Trophoblast cell (in vitro differentiated cells and primary cell): Measurements from ENCODE around the gene WDR88.

ENCODE experiments used
- DNase-seq, 2 donors: peaks; one replicate each; pipeline ENCODE4 v3.0.0-alpha.2; 2016
- H2AFZ ChIP-seq: 2 replicates; pipeline ENCODE4 v1.6.1; 2013; ENCODE audit warnings: low read length, moderate library complexity, mild to moderate bottlenecking; ENCODE audit not compliant: insufficient read depth, poor library complexity
- H2AK5ac ChIP-seq: 2 replicates; pipeline ENCODE4 v1.6.1; 2013; ENCODE audit warnings: mild to moderate bottlenecking, low read length
- H2BK120ac ChIP-seq: 2 replicates; pipeline ENCODE4 v1.6.1; 2013; ENCODE audit warnings: low read length, mild to moderate bottlenecking, moderate library complexity; ENCODE audit not compliant: insufficient read depth, poor library complexity
- H2BK12ac ChIP-seq: 2 replicates; pipeline ENCODE4 v1.6.1; 2013; ENCODE audit warnings: mild to moderate bottlenecking, low read length, moderate library complexity
- H2BK5ac ChIP-seq: 2 replicates; pipeline ENCODE4 v1.6.1; 2013; ENCODE audit warnings: low read length, low read depth, moderate library complexity, mild to moderate bottlenecking; ENCODE audit not compliant: poor library complexity
- H3K14ac ChIP-seq: 2 replicates; pipeline ENCODE4 v1.6.1; 2013; ENCODE audit warnings: mild to moderate bottlenecking, low read length
- H3K18ac ChIP-seq: 2 replicates; pipeline ENCODE4 v1.6.1; 2013; ENCODE audit warnings: mild to moderate bottlenecking, low read length
- H3K23ac ChIP-seq: 2 replicates; pipeline ENCODE4 v1.6.1; 2013; ENCODE audit warnings: low read length
- H3K27ac ChIP-seq: 2 replicates; pipeline ENCODE4 v1.5.1; 2013; ENCODE audit warnings: low read depth, mild to moderate bottlenecking, inconsistent platforms, low read length, moderate library complexity
- H3K27me3 ChIP-seq: 2 replicates; pipeline ENCODE4 v1.6.1; 2013; ENCODE audit warnings: inconsistent platforms, mild to moderate bottlenecking, low read length, moderate library complexity; ENCODE audit not compliant: insufficient read depth
- H3K36me3 ChIP-seq, 2 experiments: 1 replicate in 1 of 2; 2 replicates in 1 of 2; pipeline ENCODE4 v1.6.1; 2013; ENCODE audit warnings: low read length in 2 of 2, mild to moderate bottlenecking in 2 of 2, moderate library complexity in 1 of 2; ENCODE audit not compliant: insufficient read depth in 2 of 2, control insufficient read depth in 1 of 2
- H3K4ac ChIP-seq: 2 replicates; pipeline ENCODE4 v1.6.1; 2013; ENCODE audit warnings: low read depth, mild to moderate bottlenecking, low read length, moderate library complexity
- H3K4me1 ChIP-seq, 2 experiments: 1 replicate in 1 of 2; 2 replicates in 1 of 2; pipeline ENCODE4 v1.6.1; 2013; ENCODE audit warnings: low read length in 2 of 2, mild to moderate bottlenecking in 2 of 2, moderate library complexity in 1 of 2; ENCODE audit not compliant: insufficient read depth in 2 of 2, control insufficient read depth in 1 of 2
- H3K4me2 ChIP-seq: 2 replicates; pipeline ENCODE4 v1.6.1; 2013; ENCODE audit warnings: inconsistent platforms, mild to moderate bottlenecking, low read length, moderate library complexity
- H3K4me3 ChIP-seq: 2 replicates; pipeline ENCODE4 v1.5.1; 2013; ENCODE audit warnings: mild to moderate bottlenecking, low read depth, low read length, inconsistent platforms
- H3K79me1 ChIP-seq: one replicate; pipeline ENCODE4 v1.6.1; 2013; ENCODE audit warnings: low read length
- H3K79me2 ChIP-seq: 2 replicates; pipeline ENCODE4 v1.6.1; 2013; ENCODE audit warnings: low read length, mild to moderate bottlenecking; ENCODE audit not compliant: control insufficient read depth, insufficient read depth, poor library complexity
- H3K9ac ChIP-seq: 2 replicates; pipeline ENCODE4 v1.6.1; 2013; ENCODE audit warnings: mild to moderate bottlenecking, low read length
- H3K9me3 ChIP-seq: 2 replicates; pipeline ENCODE4 v1.6.1; 2013; ENCODE audit warnings: low read depth, mild to moderate bottlenecking, control low read depth, inconsistent platforms, low read length; ENCODE audit not compliant: insufficient read depth
- H4K12ac ChIP-seq: 2 replicates; pipeline ENCODE4 v1.6.1; 2013; ENCODE audit warnings: low read depth, mild to moderate bottlenecking, low read length, moderate library complexity
- H4K8ac ChIP-seq: 2 replicates; pipeline ENCODE4 v1.6.1; 2013; ENCODE audit warnings: low read depth, mild to moderate bottlenecking, low read length, moderate library complexity
- H4K91ac ChIP-seq: one replicate; pipeline ENCODE4 v1.6.1; 2013; ENCODE audit warnings: low read depth, mild to moderate bottlenecking, low read length, moderate library complexity
- WGBS: extraction: QIAGEN DNeasy Blood & Tissue Kit; methylation state at CpG from one replicate; pipeline ENCODE4 v1.1.7; 2013; ENCODE audit warnings: missing lambda C conversion rate; ENCODE audit not compliant: insufficient read length, insufficient coverage; ENCODE audit errors: extremely low coverage; 5-methylcytosine and 5-hydroxymethylcytosine counted together

Gene WDR88

GRCh38 chr19:33199441-33200265, 67.7 kb downstream of the WDR88 start:
- WGBS, result no CpG with 5 or more reads among the region's 8 CpGs
- DNase-seq, result no peak

GRCh38 chr19:33201473-33201872, 69.6 kb downstream of the WDR88 start:
- H3K4me2 ChIP-seq, result no peak overlapping the region
- no peak overlapping the region for H3K4ac ChIP-seq
- H4K91ac ChIP-seq, result no peak overlapping the region
- no peak overlapping the region for H2BK12ac ChIP-seq
- no peak overlapping the region for H3K9ac ChIP-seq
- no peak overlapping the region for H3K4me3 ChIP-seq
- H2AK5ac ChIP-seq, result no peak overlapping the region
- H3K79me1 ChIP-seq, result no peaks in the 10 kb centered on the region
- peaks cover 4 to 6% of the 10 kb centered on the region in 2 experiments for H3K36me3 ChIP-seq
- H3K9me3 ChIP-seq, result peaks cover 3% of the 10 kb centered on the region
- H4K8ac ChIP-seq, result no peak overlapping the region
- no peak overlapping the region for H3K27ac ChIP-seq
- no peak overlapping the region for H4K12ac ChIP-seq
- DNase-seq, result no peak
- no CpG with 5 or more reads among the region's 6 CpGs for WGBS
- no peaks in the 10 kb centered on the region for H3K4me1 ChIP-seq
- H2AFZ ChIP-seq, result no peak overlapping the region
- no peak overlapping the region for H3K23ac ChIP-seq
- H3K79me2 ChIP-seq, result no peaks in the 10 kb centered on the region
- H2BK120ac ChIP-seq, result no peak overlapping the region
- H3K27me3 ChIP-seq, result no peaks in the 10 kb centered on the region
- H2BK5ac ChIP-seq, result no peak overlapping the region
- no peak overlapping the region for H3K14ac ChIP-seq
- H3K18ac ChIP-seq, result no peak overlapping the region

More at GRCh38 chr19:33199441-33200265, 67.7 kb downstream of the WDR88 start:
- Histone ChIP-seq H3K79me1 (no peaks in the 10 kb centered on the region), H3K18ac (no peak overlapping the region), H3K36me3 (peaks cover 0 to 6% of the 10 kb centered on the region in 2 experiments), H4K12ac (no peak overlapping the region), H3K27me3 (peaks cover 5% of the 10 kb centered on the region), H3K9ac (no peak overlapping the region), H3K4me2 (no peak overlapping the region), H3K14ac (no peak overlapping the region), H4K8ac (no peak overlapping the region), H3K79me2 (no peaks in the 10 kb centered on the region), H3K27ac (no peak overlapping the region), H2AFZ (no peak overlapping the region), H4K91ac (no peak overlapping the region), H3K4ac (no peak overlapping the region), H3K9me3 (peaks cover 3% of the 10 kb centered on the region), H2BK12ac (no peak overlapping the region), H2BK5ac (no peak overlapping the region), H3K4me1 (peaks cover 0 to 5% of the 10 kb centered on the region in 2 experiments), H2BK120ac (no peak overlapping the region), H3K4me3 (no peak overlapping the region), H3K23ac (no peak overlapping the region), H2AK5ac (no peak overlapping the region)

- Histone ChIP-seq H2BK5ac (no peak overlapping the region), H3K4me3 (no peak overlapping the region), H2AFZ (no peak overlapping the region), H3K36me3 (peaks cover 4 to 6% of the 10 kb centered on the region in 2 experiments), H4K91ac (no peak overlapping the region), H3K27ac (no peak overlapping the region), H4K8ac (no peak overlapping the region), H4K12ac (no peak overlapping the region), H2BK120ac (no peak overlapping the region), H3K79me1 (no peaks in the 10 kb centered on the region), H3K14ac (no peak overlapping the region), H2BK12ac (no peak overlapping the region), H3K4ac (no peak overlapping the region), H3K27me3 (no peaks in the 10 kb centered on the region), H3K4me1 (no peaks in the 10 kb centered on the region), H3K18ac (no peak overlapping the region), H3K23ac (no peak overlapping the region), H2AK5ac (no peak overlapping the region), H3K9me3 (peaks cover 3% of the 10 kb centered on the region), H3K4me2 (no peak overlapping the region), H3K9ac (no peak overlapping the region), H3K79me2 (no peaks in the 10 kb centered on the region)
- no peak for DNase-seq
- no CpG with 5 or more reads among the region's 15 CpGs for WGBS
Measured at GRCh38 chr19:33201886-33202545, 70.1 kb downstream of the WDR88 start.

GRCh38 chr19:33202546-33203507, 70.9 kb downstream of the WDR88 start:
- WGBS, result no CpG with 5 or more reads among the region's 27 CpGs
- no peak overlapping the region for H2BK12ac ChIP-seq
- H4K12ac ChIP-seq, result no peak overlapping the region
- no peak overlapping the region for H2AFZ ChIP-seq
- H3K18ac ChIP-seq, result no peak overlapping the region
- no peaks in the 10 kb centered on the region for H3K79me1 ChIP-seq
- H2BK120ac ChIP-seq, result no peak overlapping the region
- no peak overlapping the region for H3K4ac ChIP-seq
- H4K91ac ChIP-seq, result no peak overlapping the region
- H3K4me1 ChIP-seq, result no peaks in the 10 kb centered on the region
- no peak overlapping the region for H2AK5ac ChIP-seq
- H3K4me2 ChIP-seq, result no peak overlapping the region
- no peaks in the 10 kb centered on the region for H3K79me2 ChIP-seq
- peak overlapping the region; percentile 26 for H3K4me3 ChIP-seq
- H3K36me3 ChIP-seq, result peaks cover 4 to 6% of the 10 kb centered on the region in 2 experiments
- H3K14ac ChIP-seq, result no peak overlapping the region
- H3K9ac ChIP-seq, result no peak overlapping the region
- H3K23ac ChIP-seq, result no peak overlapping the region
- no peak for DNase-seq
- peaks cover 3% of the 10 kb centered on the region for H3K9me3 ChIP-seq
- H2BK5ac ChIP-seq, result no peak overlapping the region
- no peaks in the 10 kb centered on the region for H3K27me3 ChIP-seq
- H4K8ac ChIP-seq, result no peak overlapping the region
- H3K27ac ChIP-seq, result no peak overlapping the region
